Small intestine (tissue), 7 donors: ENCODE measurements around the gene E2F4. TPM values are rescaled to one million over a fixed set of nuclear protein-coding genes. Genes with fewer than 3 reads are reported as not detected.

Experiments
- DNase-seq, 2 donors: peaks; one replicate each; pipeline versions ENCODE4 v3.0.0 to v3.0.0-alpha.2; 2013
- FAIRE-seq: peaks from 2 replicates; lab custom pipeline; 2012; peaks lifted over from hg19 to GRCh38; lab: Jason Lieb, UNC
- H3K27ac ChIP-seq, 3 donors: one replicate each; pipeline ENCODE4 v1.5.1; 2013; ENCODE audit warnings: low read length in 2 of 3, mild to moderate bottlenecking in 2 of 3, control low read depth in 1 of 3, inconsistent platforms in 1 of 3, low read depth in 1 of 3, moderate library complexity in 1 of 3
- H3K27me3 ChIP-seq, 3 donors: one replicate each; pipeline ENCODE4 v1.6.1; 2013; ENCODE audit warnings: low read length in 3 of 3, inconsistent platforms in 1 of 3; ENCODE audit not compliant: control insufficient read depth in 3 of 3, insufficient read depth in 3 of 3
- H3K36me3 ChIP-seq, 3 donors: one replicate each; pipeline ENCODE4 v1.6.1; 2013; ENCODE audit warnings: low read length in 3 of 3, inconsistent platforms in 1 of 3, low read depth in 1 of 3, mild to moderate bottlenecking in 1 of 3, moderate library complexity in 1 of 3; ENCODE audit not compliant: control insufficient read depth in 3 of 3, insufficient read depth in 2 of 3
- H3K4me1 ChIP-seq, 3 donors: one replicate each; pipeline ENCODE4 v1.6.1; 2013; ENCODE audit warnings: low read length in 2 of 3, inconsistent platforms in 1 of 3, low read depth in 1 of 3, mild to moderate bottlenecking in 1 of 3, moderate library complexity in 1 of 3; ENCODE audit not compliant: control insufficient read depth in 3 of 3, insufficient read depth in 2 of 3
- H3K4me3 ChIP-seq, 3 donors: one replicate each; pipeline ENCODE4 v1.5.1; 2013; ENCODE audit warnings: low read length in 3 of 3, control low read depth in 1 of 3, inconsistent platforms in 1 of 3, low read depth in 1 of 3, mild to moderate bottlenecking in 1 of 3, moderate library complexity in 1 of 3
- H3K9me3 ChIP-seq, 2 donors: one replicate each; pipeline ENCODE4 v1.6.1; 2013; ENCODE audit warnings: low read depth in 1 of 2, low read length in 1 of 2; ENCODE audit not compliant: control insufficient read depth in 2 of 2, insufficient read depth in 1 of 2
- WGBS, 3 donors: extraction: QIAGEN DNeasy Blood & Tissue Kit; methylation state at CpG; one replicate each; pipeline ENCODE4 v1.1.7; 2013; 5-methylcytosine and 5-hydroxymethylcytosine counted together
- polyA plus RNA-seq, 4 donors: library from polyadenylated mRNA; stranded (reverse) in 3 of 4; unstranded in 1 of 4; fragments of 200-250 nt in 3 of 4; fragments of 120-200 nt in 1 of 4; gene quantifications; one replicate each; pipeline versions ENCODE4 v1.2.1 to v1.2.3, GENCODE V29; 2013
- donor health status: healthy with polysubstance abuse.
- donor health status: control.
- donor health status: control.
- donor health status: Bipolar disorder and iron deficiency.
- donor health status: healthy.

Gene E2F4
- polyA plus RNA-seq, 4 donors, result 48.6 to 63.7 (median 58.3) TPM

- WGBS, 3 donors, result 0 to 1% (median 0%) methylated on average over 62 to 77 of the region's 77 CpGs
- peak within 1 kb of the TSS; percentile 84 to 98 (median 89) for H3K27ac ChIP-seq
- peaks cover 3 to 25% (median 5%) of the 10 kb centered on the region in 3 donors for H3K4me1 ChIP-seq
- H3K9me3 ChIP-seq, result no peaks in the 10 kb centered on the region
- peak; percentile 99 for DNase-seq
- H3K4me3 ChIP-seq, result peak within 1 kb of the TSS; percentile 58 to 61 (median 58)
- H3K36me3 ChIP-seq, result peaks cover 0 to 5% (median 0%) of the 10 kb centered on the region in 3 donors
- no peak for FAIRE-seq
- peaks cover 0 to 6% (median 0%) of the 10 kb centered on the region in 3 donors for H3K27me3 ChIP-seq
Measured at GRCh38 chr16:67183627-67184452, 8.1 kb upstream of the E2F4 start, which contains the start of gene MATCAP1. Gene MATCAP1 (minus strand): TSS chr16:67183963. CDS start chr16:67180610, 3,353 bp downstream.

GRCh38 chr16:67184453-67184994, 7.4 kb upstream of the E2F4 start:
- no peak for FAIRE-seq
- Histone ChIP-seq H3K27me3 (peaks cover 0 to 6% (median 0%) of the 10 kb centered on the region in 3 donors), H3K36me3 (peaks cover 0 to 5% (median 0%) of the 10 kb centered on the region in 3 donors), H3K9me3 (no peaks in the 10 kb centered on the region), H3K4me3 (peak overlapping the region; percentile 58 to 61 (median 58)), H3K4me1 (peaks cover 3 to 23% (median 3%) of the 10 kb centered on the region in 3 donors), H3K27ac (peak overlapping the region; percentile 84 to 98 (median 89))
- WGBS, 3 donors, result 4 to 9% (median 6%) methylated on average over 49 to 59 of the region's 59 CpGs
- DNase-seq, result no peak

GRCh38 chr16:67184995-67185650, 6.8 kb upstream of the E2F4 start:
- H3K27me3 ChIP-seq, result peaks cover 0 to 6% (median 0%) of the 10 kb centered on the region in 3 donors
- peak overlapping the region in 2 of 3 donors; percentile 0 to 58 for H3K4me3 ChIP-seq
- no peak overlapping the region for H3K27ac ChIP-seq
- H3K4me1 ChIP-seq, result peaks cover 3 to 23% (median 3%) of the 10 kb centered on the region in 3 donors
- 12 to 14% (median 13%) methylated on average over 36 to 43 of the region's 43 CpGs for WGBS, 3 donors
- H3K9me3 ChIP-seq, result no peaks in the 10 kb centered on the region
- DNase-seq, result peak; percentile 84 to 93
- H3K36me3 ChIP-seq, result peaks cover 0 to 5% (median 0%) of the 10 kb centered on the region in 3 donors
- no peak for FAIRE-seq

GRCh38 chr16:67185651-67186134, 6.3 kb upstream of the E2F4 start:
- peaks cover 0 to 5% (median 0%) of the 10 kb centered on the region in 3 donors for H3K36me3 ChIP-seq
- WGBS, 3 donors, result 3 to 9% (median 6%) methylated on average over 12 of the region's 12 CpGs
- H3K4me3 ChIP-seq, result peak overlapping the region in 2 of 3 donors; percentile 0 to 58
- FAIRE-seq (no peak), DNase-seq (no peak)
- H3K4me1 ChIP-seq, result peaks cover 3 to 23% (median 3%) of the 10 kb centered on the region in 3 donors
- no peaks in the 10 kb centered on the region for H3K9me3 ChIP-seq
- no peak overlapping the region for H3K27ac ChIP-seq
- H3K27me3 ChIP-seq, result peaks cover 0 to 6% (median 0%) of the 10 kb centered on the region in 3 donors

GRCh38 chr16:67186550-67186950, 5.4 kb upstream of the E2F4 start:
- WGBS, 3 donors, result 63 to 81% (median 75%) methylated on average over 5 of the region's 5 CpGs
- no peak for DNase-seq
- H3K4me1 ChIP-seq, result peaks cover 3 to 25% (median 3%) of the 10 kb centered on the region in 3 donors
- H3K27ac ChIP-seq, result no peak overlapping the region
- H3K9me3 ChIP-seq, result no peaks in the 10 kb centered on the region
- FAIRE-seq, result no peak
- H3K4me3 ChIP-seq, result no peak overlapping the region
- no peaks in the 10 kb centered on the region for H3K36me3 ChIP-seq
- peaks cover 0 to 6% (median 0%) of the 10 kb centered on the region in 3 donors for H3K27me3 ChIP-seq

- no peaks in the 10 kb centered on the region for H3K9me3 ChIP-seq
- no peaks in the 10 kb centered on the region for H3K36me3 ChIP-seq
- H3K4me3 ChIP-seq, result no peak overlapping the region
- DNase-seq, result no peak
- peaks cover 3 to 28% (median 3%) of the 10 kb centered on the region in 3 donors for H3K4me1 ChIP-seq
- peaks cover 0 to 6% (median 0%) of the 10 kb centered on the region in 3 donors for H3K27me3 ChIP-seq
- no peak for FAIRE-seq
- 86 to 94% (median 90%) methylated on average over 24 to 26 of the region's 26 CpGs for WGBS, 3 donors
- H3K27ac ChIP-seq, result no peak overlapping the region
Measured at GRCh38 chr16:67187175-67187890, 4.6 kb upstream of the E2F4 start.

GRCh38 chr16:67188323-67188722, 3.6 kb upstream of the E2F4 start:
- FAIRE-seq (no peak), DNase-seq (no peak)
- Histone ChIP-seq H3K27ac (no peak overlapping the region), H3K27me3 (peaks cover 0 to 6% (median 0%) of the 10 kb centered on the region in 3 donors), H3K4me1 (peaks cover 6 to 30% (median 8%) of the 10 kb centered on the region in 3 donors), H3K36me3 (peaks cover 0 to 7% (median 0%) of the 10 kb centered on the region in 3 donors), H3K9me3 (no peaks in the 10 kb centered on the region), H3K4me3 (no peak overlapping the region)
- 74 to 88% (median 77%) methylated on average over 4 of the region's 4 CpGs for WGBS, 3 donors
